Activated naive CD8-positive, alpha-beta T cell treated with anti-CD3 and anti-CD28 coated beads, Interleukin-2, amount 50 U/mL, for 16 hours (primary cell): ENCODE measurements around the gene NOXO1.
A peak's percentile ranks its signal among the peaks of the same experiment; 100 is the strongest.
"Not testable (repeated sequence)": the region's sequence is repeated elsewhere in the genome, so short reads cannot be mapped to it uniquely, and the experiment has no call there.

ENCODE experiments used
- DNase-seq: peaks from one replicate; pipeline ENCODE4 v3.0.0-alpha.2; 2020; ENCODE audit warnings: low read depth, low spot score

NOXO1 gene

DNA sequence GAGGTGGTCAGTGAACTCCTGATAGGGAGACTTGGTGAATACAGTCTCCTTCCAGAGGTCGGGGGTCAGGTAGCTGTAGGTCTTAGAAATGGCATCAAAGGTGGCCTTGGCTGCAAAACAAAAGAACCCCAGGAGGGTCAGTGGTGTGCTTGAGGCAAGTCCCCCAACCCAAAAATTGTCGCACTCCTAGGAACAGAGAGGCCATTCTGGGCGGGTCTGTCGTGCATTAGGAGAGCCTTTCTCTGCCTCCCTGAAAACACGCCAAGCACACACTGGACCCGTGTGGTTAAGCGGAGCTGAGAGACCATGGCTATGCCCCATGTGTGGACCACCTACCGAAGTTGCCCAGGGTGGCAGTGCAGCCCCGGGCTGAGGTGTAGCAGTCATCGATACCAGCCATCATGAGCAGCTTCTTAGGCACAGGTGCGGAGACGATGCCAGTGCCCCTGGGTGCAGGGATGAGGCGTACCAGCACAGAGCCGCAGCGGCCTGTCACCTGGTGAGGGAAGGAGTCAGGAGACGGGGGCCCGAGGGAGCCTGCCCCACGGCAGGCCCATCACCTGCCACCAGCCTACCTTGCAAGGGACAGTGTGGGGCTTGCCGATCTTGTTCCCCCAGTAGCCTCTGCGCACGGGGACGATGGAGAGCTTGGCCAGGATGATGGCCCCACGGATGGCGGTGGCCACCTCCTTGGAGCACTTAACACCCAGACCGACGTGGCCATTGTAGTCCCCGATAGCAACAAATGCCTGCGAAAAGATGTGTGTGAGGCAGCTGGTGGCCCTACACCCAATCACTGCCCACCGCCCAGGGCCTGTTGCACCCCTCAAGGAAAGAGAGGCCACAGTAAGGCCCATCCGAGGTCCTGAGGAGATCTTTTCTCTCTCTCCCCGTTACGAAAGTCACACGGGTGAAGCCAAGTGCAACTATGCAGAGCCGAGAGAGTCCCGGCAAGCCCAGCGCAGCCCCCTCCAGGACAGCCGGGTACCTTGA is 18.8 kb downstream of the NOXO1 start:
- DNase-seq = not testable (repeated sequence)

GRCh38 chr16:1961651-1962067 is 19.6 kb downstream of the NOXO1 start:
- no peak for DNase-seq

- no peak for DNase-seq
Observed at GRCh38 chr16:1960665-1961630, 20.3 kb downstream of the NOXO1 start.

- DNase-seq = peak; percentile 77
Observed at GRCh38 chr16:1959269-1960039, 21.8 kb downstream of the NOXO1 start, which contains the start of gene NDUFB10. Gene NDUFB10 (plus strand): TSS chr16:1959538. CDS start chr16:1959625, 87 bp downstream.

DNA sequence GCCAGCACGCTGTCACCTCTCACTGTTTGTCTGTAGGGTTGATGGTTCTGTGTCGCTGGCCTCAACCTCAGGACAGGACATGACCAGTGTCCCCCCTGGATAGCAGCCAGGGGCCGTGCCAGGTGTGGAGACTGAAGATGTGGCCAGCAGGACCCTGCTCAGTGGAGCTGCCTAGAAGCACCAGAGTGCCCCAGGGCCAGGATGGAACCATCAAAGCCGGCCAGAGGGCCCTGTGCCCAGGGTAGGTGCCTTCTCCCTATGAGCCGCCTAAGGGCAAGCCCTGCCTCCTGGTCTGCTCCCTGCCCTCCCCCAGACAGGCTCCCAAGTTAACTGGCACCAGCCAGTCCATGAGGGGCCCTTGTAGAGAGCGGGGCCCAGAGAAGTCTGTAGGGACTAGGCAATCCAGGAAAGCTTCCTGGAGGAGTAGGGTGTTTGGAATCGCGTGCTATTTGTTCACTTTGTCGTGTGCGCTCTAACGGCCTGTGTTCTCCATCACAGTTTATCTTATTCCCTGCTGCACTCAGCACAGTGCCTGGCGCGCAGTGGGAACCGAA is 22.5 kb downstream of the NOXO1 start:
- no peak for DNase-seq

DNA sequence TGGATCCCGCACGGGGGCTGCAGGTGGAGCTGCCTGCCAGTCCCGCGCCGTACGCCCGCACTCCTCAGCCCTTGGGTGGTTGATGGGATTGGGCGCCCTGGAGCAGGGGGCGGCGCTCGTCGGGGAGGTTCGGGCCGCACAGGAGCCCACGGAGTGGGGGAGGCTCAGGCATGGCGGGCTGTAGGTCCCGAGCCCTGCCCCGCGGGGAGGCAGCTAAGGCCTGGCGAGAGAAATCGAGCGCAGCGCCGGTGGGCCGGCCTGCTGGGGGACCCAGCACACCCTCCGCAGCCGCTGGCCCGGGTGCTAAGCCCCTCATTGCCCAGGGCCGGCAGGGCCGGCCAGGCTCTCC is 23.2 kb downstream of the NOXO1 start:
- not testable (repeated sequence) for DNase-seq

DNA sequence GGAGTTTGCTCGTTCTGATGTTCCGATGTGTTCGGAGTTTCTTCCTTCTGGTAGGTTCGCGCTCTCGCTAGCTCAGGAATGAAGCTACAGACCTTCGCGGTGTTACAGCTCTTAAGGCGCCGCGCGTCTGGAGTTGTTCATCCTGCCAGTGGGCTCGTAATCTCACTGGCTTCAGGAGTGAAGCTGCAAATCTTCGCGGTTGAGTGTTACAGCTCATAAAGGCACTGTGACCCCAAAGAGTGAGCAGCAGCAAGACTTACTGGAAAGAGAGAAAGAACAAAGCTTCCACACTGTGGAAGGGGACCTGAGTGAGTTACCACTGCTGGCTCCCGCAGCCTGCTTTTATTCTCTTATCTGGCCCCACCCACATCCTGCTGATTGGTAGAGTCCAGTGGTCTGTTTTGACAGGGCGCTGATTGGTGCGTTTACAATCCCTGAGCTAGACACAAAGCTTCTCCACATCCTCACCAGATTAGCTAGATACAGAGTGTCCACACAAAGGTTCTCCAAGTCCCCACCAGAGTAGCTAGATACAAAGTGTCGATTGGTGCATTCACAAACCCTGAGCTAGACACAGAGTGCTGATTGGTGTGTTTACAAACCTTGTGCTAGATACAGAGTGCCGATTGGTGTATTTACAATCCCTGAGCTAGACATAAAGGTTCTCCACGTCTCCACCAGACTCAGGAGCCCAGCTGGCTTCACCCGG is 23.7 kb downstream of the NOXO1 start:
- DNase-seq = not testable (repeated sequence)

- no peak for DNase-seq
Observed at GRCh38 chr16:1953734-1954133, 27.5 kb downstream of the NOXO1 start.

DNA sequence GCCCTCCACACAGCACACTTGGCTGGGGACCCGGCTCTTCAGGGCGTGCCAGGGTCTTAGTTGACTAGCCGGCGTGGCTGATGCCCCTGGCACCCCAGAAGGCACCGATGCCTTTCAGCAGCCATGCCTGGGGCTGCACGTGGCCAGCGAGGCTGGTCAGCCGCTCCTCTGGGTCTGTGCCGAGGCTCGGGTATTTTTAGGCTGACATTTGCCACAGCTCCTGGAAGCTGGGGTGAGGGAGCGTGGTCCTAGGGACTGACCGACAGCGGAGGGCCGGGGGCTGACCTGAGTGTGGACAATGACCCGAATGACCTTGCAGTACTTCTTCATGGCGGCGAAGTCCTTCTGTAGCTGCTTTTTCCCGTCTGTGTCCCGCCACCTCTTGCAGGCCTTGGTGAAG is 30.7 kb downstream of the NOXO1 start:
- DNase-seq = no peak

- DNase-seq = no peak
Observed at GRCh38 chr16:1950047-1950446, 31.2 kb downstream of the NOXO1 start.

GRCh38 chr16:1949507-1949906 is 31.8 kb downstream of the NOXO1 start:
- no peak for DNase-seq

- DNase-seq = no peak
Observed at GRCh38 chr16:1947369-1947670, 33.9 kb downstream of the NOXO1 start.

GRCh38 chr16:1946495-1947368 is 34.5 kb downstream of the NOXO1 start:
- DNase-seq = no peak

DNA sequence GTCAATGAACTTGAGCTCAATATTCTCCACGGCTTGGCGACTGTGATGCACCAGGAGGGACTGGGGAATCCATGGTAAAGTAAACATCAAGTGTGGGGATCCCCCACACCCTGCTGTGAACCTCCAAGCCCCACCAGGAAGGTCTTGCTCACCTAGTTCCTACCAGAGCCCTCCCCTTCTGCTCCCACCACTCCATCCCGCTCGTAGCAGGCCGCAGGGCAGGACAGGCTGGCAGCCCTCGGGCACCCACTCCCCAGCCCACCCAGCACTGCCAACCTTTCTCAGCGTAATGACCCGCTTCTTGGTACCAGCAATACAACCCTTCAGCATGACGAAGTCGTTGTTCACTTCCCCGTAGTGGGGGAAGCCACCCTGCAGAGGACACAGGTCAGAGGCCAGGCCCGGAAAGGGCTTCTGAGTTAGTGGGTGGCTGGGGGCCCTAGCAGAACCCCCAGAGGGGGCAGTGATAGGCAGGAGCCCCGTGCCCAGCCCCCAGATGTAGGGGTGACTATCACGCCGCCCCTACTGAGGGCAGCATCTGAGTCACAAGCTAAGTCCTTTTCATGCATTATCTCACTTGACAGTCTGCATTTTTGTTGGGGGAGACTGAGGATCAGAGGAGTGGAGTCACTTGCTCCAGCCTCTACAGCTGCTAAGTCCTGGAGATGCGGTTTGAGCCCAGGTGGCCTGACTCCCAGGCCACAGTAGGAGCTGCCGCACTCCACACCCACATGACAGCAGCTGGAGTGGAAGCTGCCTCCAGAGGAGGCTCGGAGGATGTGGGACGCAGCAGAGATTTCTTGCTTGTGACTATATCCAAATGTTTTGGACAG is 35.5 kb downstream of the NOXO1 start:
- DNase-seq = no peak

DNA sequence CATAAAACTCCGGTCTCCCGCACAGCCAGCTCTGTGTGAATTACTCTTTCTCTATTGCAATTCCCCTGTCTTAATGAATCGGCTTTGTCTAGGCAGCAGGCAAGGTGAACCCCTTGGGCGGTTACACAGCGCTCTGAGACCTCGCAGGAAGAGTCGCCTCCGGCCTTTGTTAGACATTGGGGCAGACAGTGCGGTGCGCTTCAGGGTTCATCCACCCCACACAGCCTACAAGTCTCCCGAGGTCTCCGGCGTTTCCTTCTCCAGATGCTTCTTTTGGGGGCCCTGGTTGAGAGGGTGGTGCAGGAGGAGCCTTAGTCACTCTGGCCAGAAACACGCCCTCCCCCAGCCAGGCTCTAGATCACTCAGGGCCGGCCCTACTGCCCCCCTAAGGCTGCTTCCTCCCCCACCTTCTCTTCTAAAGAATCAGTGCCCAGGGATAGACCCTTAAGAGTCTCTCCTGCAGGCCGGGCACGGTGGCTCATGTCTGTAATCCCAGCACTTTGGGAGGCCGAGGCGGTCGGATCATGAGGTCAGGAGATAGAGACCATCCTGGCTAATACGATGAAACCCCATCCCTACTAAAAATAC is 36.6 kb downstream of the NOXO1 start:
- no peak for DNase-seq

DNA sequence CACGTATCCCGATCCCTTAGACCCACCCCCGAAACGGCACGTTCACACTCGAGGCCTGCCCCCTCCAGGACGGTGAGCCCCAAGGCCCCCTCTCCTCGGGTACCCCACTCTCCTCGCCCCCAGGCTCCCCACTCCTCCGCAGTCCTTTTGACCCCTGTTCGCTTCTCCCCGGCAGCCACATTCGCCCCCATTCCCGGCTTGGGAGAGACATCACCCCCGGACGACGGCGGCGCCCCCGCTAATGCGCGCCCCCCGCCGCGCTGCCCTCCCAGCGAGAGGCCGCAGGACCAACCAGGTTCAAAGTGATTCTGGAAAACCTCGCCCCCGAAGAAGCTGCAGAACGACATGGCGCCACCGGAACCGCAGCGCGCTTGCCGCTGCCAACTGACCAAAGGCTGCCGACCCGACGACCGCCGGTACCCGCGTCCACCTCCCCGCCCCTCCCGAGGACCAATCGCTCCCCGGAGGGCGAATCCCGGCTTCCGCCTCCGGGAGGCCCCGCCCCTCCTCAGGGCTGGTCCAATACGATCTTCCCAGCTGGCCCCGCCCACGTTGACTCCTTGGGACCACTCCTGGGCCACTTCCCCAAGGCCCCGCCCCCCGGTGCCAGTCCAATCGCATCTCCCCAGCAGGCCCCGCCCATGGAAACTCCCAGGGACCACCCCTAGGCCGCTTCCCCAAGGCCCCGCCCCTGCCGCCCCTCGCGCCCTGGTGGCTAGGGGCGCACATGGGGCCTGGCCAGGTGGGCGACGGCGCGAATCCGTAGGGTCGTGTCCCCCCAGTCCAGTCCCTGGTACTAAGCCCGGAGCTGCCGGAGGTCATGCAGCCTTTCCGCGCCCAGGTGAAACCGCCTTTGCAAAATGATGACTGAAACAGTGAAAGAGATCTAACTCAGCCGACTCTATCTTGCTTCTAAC is 38.2 kb downstream of the NOXO1 start, which contains the start of gene MSRB1:
Gene MSRB1 (minus strand): TSS at position 390 of the 917 bp plus-strand sequence. CDS start 43 bp downstream, at position 347.
- DNase-seq = peak; percentile 100
